Ascending aorta (tissue), 1 donor: ENCODE measurements around the gene LRIG2. TPM values are rescaled to one million over a fixed set of nuclear protein-coding genes. Genes with fewer than 3 reads are reported as not detected.

Experiments
- total RNA-seq: library from RNA; depleted of rRNA; stranded (reverse); fragments of >200 nt; gene quantifications from one replicate; pipeline ENCODE4 v1.1.0, GENCODE V29; 2016

Gene LRIG2
- total RNA-seq, 1 donor from 2014 or later = 16.1 TPM

Other genes starting within 250 kb of the LRIG2 start
- 31.8 TPM for gene SLC16A1, start 117.0 kb upstream of the LRIG2 start, total RNA-seq